ENCODE data around the gene TRAPPC4. TPM values are rescaled to one million over a fixed set of nuclear protein-coding genes. Genes with fewer than 3 reads are reported as not detected.

Gene TRAPPC4
- total and polyA plus RNA-seq, 2 donors (not counting 1 experiment from before 2014, with no cell fraction given), result 61.4 to 64.5 TPM

DNA sequence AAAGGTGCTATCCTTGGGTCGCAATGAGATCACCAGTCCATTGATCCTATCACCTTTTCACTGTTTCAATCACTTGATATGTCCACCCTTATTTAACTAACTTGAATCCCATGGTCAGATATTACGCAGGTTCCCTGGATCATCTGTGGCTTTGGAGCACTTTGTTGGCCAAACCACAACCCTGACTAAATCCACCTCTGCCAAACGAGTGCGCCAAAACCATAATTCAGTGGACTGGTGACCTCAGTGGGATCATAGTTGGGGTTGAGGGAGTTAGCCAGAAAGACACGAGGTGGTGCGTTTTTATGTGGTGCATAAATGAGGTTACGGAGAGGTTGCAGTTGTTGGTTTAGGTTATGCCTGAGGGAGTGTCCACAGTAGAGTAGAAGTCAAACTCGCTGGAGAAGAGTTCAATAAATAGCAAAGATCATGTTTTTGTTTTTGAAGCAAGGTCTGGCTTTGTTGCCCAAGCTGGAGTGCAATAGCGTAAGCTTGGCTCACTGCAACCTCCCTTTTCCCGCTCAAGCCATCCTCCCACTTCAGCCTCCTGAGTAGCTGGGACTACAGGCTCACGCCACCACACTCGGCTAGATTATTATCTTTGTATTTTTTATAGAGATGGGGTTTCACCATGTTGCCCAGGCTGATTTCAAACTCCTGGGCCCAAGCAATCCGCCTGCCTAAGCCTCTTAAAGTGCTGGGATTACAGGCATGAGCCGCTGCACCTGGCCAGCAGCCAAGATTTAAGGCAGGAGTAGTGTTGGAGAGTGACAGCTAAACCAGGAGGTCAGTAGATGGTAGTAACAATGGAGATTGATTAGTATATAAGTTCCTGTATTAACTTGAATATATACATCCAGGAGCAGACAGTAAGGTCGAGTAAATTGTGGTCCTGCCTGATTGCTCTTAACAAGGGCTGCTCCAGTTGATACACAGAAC is 42.5 kb upstream of the TRAPPC4 start:
- Histone ChIP-seq H3K27ac (ENCODE audit: low read length in 2 of 2) (no peak overlapping the region), H2AFZ (ENCODE audit: insufficient read depth, low read depth, low read length, poor library complexity, severe bottlenecking) (no peak overlapping the region), H3K4me3 (ENCODE audit: control extremely low read depth in 1 of 5, extremely low read depth in 1 of 5, insufficient read depth in 1 of 5, low read depth in 2 of 5, low read length in 4 of 5) (no peak overlapping the region), H3K9me3 (ENCODE audit: control extremely low read depth in 1 of 3, control insufficient read depth in 2 of 3, insufficient read depth in 1 of 3, low read length in 2 of 3) (no peaks in the 10 kb centered on the region), H3K9ac (ENCODE audit: low read length) (no peak overlapping the region), H3K27me3 (replicated peaks in 1 of 4; ENCODE audit: control extremely low read depth in 1 of 4, control insufficient read depth in 3 of 4, insufficient read depth in 4 of 4, low read length in 3 of 4) (peaks cover 0 to 34% (median 4%) of the 10 kb centered on the region in 4 experiments), H3K4me2 (replicated peaks; ENCODE audit: low read depth, low read length, poor library complexity, severe bottlenecking) (no peak overlapping the region), H3K79me2 (ENCODE audit: control insufficient read depth, insufficient read depth, low read length) (no peaks in the 10 kb centered on the region), H3K4me1 (ENCODE audit: control insufficient read depth in 2 of 2, insufficient read depth in 2 of 2, low read length in 2 of 2) (no peaks in the 10 kb centered on the region), H4K20me1 (ENCODE audit: control insufficient read depth, insufficient read depth, low read length, poor library complexity, severe bottlenecking) (no peaks in the 10 kb centered on the region), H3K36me3 (replicated peaks in 1 of 2; ENCODE audit: control extremely low read depth in 1 of 2, control insufficient read depth in 1 of 2, extremely low read depth in 1 of 2, insufficient read depth in 2 of 2, low read length in 1 of 2) (no peaks in the 10 kb centered on the region)
- no peak overlapping the region for H3K27ac Mint-ChIP-seq
- ATAC-seq (ENCODE audit: low read depth) (no peak), DNase-seq (no peak)
- intact Hi-C loops (cut with micrococcal nuclease), result no loop called here
- H3K27me3 Mint-ChIP-seq, result peaks cover 43% of the 10 kb centered on the region
- ChIA-PET CTCF (no interaction called here), POLR2A (no interaction called here)
- peaks cover 2% of the 10 kb centered on the region for H3K9me3 Mint-ChIP-seq (ENCODE audit: insufficient read depth)
- TF ChIP-seq, protein P1, sequence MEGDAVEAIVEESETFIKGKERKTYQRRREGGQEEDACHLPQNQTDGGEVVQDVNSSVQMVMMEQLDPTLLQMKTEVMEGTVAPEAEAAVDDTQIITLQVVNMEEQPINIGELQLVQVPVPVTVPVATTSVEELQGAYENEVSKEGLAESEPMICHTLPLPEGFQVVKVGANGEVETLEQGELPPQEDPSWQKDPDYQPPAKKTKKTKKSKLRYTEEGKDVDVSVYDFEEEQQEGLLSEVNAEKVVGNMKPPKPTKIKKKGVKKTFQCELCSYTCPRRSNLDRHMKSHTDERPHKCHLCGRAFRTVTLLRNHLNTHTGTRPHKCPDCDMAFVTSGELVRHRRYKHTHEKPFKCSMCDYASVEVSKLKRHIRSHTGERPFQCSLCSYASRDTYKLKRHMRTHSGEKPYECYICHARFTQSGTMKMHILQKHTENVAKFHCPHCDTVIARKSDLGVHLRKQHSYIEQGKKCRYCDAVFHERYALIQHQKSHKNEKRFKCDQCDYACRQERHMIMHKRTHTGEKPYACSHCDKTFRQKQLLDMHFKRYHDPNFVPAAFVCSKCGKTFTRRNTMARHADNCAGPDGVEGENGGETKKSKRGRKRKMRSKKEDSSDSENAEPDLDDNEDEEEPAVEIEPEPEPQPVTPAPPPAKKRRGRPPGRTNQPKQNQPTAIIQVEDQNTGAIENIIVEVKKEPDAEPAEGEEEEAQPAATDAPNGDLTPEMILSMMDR (IDR thresholded peaks at IDR 0.05), result no peak
- no peak for TF ChIP-seq EZH2 (IDR thresholded peaks at IDR 0.05; ENCODE audit: borderline replicate concordance, insufficient read depth, low read depth, low read length, poor library complexity, severe bottlenecking)
- H3K4me3 Mint-ChIP-seq, result no peak overlapping the region
- no peaks in the 10 kb centered on the region for H3K4me1 Mint-ChIP-seq
- 95% methylated on average over 11 of the region's 15 CpGs for WGBS (ENCODE audit: insufficient coverage)

DNA sequence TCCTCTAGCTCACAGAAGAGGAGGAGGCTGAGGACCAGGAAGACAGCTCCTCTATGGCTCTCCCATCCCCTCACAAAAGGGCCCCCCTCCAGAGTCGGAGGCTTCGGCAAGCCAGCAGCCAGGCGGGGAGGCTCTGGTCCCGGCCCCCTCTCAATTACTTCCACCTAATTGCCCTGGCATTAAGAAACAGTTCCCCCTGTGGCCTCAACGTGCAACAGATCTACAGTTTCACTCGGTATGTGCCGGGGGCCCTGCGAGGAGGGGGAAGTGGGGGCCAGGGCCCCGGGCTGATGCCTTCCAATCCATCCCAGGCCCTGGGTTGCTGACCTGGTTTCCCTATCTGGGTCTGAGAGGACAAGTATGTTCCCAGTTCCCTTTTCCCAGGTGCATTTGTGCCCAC is 39.1 kb upstream of the TRAPPC4 start:
- peaks cover 33% of the 10 kb centered on the region for H3K27me3 Mint-ChIP-seq
- Histone ChIP-seq H3K27me3 (replicated peaks in 1 of 4; ENCODE audit: control extremely low read depth in 1 of 4, control insufficient read depth in 3 of 4, insufficient read depth in 4 of 4, low read length in 3 of 4) (peaks cover 0 to 27% (median 4%) of the 10 kb centered on the region in 4 experiments), H3K27ac (ENCODE audit: low read length in 2 of 2) (no peak overlapping the region), H2AFZ (ENCODE audit: insufficient read depth, low read depth, low read length, poor library complexity, severe bottlenecking) (no peak overlapping the region), H3K4me3 (ENCODE audit: control extremely low read depth in 1 of 5, extremely low read depth in 1 of 5, insufficient read depth in 1 of 5, low read depth in 2 of 5, low read length in 4 of 5) (no peak overlapping the region), H3K9ac (ENCODE audit: low read length) (no peak overlapping the region), H3K9me3 (ENCODE audit: control extremely low read depth in 1 of 3, control insufficient read depth in 2 of 3, insufficient read depth in 1 of 3, low read length in 2 of 3) (no peaks in the 10 kb centered on the region), H4K20me1 (ENCODE audit: control insufficient read depth, insufficient read depth, low read length, poor library complexity, severe bottlenecking) (no peaks in the 10 kb centered on the region), H3K36me3 (replicated peaks in 1 of 2; ENCODE audit: control extremely low read depth in 1 of 2, control insufficient read depth in 1 of 2, extremely low read depth in 1 of 2, insufficient read depth in 2 of 2, low read length in 1 of 2) (no peaks in the 10 kb centered on the region), H3K79me2 (ENCODE audit: control insufficient read depth, insufficient read depth, low read length) (no peaks in the 10 kb centered on the region), H3K4me2 (replicated peaks; ENCODE audit: low read depth, low read length, poor library complexity, severe bottlenecking) (no peak overlapping the region), H3K4me1 (ENCODE audit: control insufficient read depth in 2 of 2, insufficient read depth in 2 of 2, low read length in 2 of 2) (no peaks in the 10 kb centered on the region)
- DNase-seq (no peak), ATAC-seq (ENCODE audit: low read depth) (no peak)
- intact Hi-C loops (cut with micrococcal nuclease), result no loop called here
- 2% methylated on average over 5 of the region's 9 CpGs for WGBS (ENCODE audit: insufficient coverage)
- TF ChIP-seq, protein P1 (IDR thresholded peaks at IDR 0.05), result no peak
- TF ChIP-seq EZH2 (IDR thresholded peaks at IDR 0.05; ENCODE audit: borderline replicate concordance, insufficient read depth, low read depth, low read length, poor library complexity, severe bottlenecking), result no peak
- H3K4me3 Mint-ChIP-seq, result no peak overlapping the region
- POLR2A ChIA-PET, result no interaction called here
- H3K9me3 Mint-ChIP-seq (ENCODE audit: insufficient read depth), result no peaks in the 10 kb centered on the region
- no peak overlapping the region for H3K27ac Mint-ChIP-seq
- CTCF ChIA-PET, result interaction anchor here (0.5 kb wide), 1 partner anchor 1874 kb away, joined by 3 read pairs; no protein-coding TSS in a partner anchor
- no peaks in the 10 kb centered on the region for H3K4me1 Mint-ChIP-seq

Data from B cell (primary cell).